COLO829 (cell line): ENCODE results near the gene C1orf210.

Experiments used
- DNase-seq: peaks from one replicate; pipeline ENCODE4 v3.0.0; 2012; ENCODE audit warnings: low spot score

C1orf210 gene

DNA sequence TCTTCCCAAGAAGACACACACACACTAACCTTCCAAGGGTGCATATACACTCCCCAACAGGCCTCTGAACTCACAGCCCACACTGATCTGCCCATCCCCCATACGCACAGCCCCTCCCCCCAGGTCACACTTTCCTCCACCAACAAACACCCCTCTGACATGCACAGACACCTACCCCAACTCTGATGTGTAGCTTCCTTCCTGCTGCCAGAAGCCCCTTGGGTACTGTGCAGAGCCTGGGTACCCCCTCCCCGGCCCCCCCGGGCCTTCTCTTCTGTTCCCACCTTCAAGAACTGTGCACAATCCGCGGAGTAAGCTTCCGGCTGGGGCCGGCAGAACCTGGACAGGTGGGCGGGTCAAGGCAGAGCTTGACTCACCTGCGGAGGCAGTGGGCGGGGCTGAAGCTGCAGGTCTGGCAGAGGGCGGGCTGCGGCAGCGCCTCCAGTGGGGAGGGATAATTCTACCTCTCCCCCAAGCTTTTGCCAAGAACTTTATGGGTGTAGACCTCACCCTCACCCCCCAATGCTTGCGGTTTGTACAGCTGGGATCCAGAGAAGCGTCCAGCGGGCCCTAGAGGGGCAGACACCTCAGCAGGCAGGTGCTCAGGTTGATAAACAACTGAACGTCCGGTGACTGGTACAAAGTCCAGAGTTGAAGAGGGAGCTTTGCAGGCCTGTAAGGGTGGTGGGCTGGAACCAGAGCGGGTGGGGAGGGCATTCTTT, at the start of gene C1orf210:
TSS of gene C1orf210 (minus strand) at position 313 of the 722 bp plus-strand sequence. CDS start 2,311 bp downstream, outside the sequence.
- DNase-seq, result no peak

DNA sequence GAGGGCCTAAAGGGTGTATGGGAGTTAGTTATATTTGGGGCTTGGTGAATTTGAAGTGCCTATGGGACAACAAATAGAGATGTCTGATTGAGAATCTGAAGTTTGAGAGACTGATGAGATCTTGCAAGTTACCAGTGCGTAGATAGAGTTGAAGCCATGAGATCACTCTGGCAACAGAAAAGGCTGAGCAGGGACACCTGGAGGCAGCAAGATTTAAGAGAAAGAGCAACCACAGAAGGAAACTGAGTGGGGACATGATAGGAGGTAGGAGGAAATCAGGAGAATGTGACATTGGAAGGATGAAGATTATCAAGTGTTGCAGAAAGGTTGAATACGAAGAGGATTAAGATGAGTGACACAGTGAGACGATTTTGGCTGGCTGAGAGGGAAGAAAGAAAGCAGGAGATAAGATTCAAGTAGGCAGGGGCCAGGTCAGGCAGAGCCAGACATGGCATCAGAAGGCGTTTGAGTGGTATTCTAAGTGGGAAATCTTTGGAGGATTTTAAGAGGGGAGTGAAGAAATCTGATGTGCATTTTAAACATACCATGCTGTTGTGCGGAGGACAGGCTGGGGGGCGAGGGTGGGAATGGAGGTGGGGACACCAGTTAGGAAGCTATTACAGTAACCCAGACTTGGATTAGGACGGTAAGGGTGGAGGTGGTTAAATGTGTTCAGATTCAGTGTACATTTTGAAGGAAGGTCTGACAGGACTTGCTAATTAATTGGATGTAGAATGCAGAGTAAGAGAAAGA, 49.2 kb upstream of the C1orf210 start:
- no peak for DNase-seq

DNA sequence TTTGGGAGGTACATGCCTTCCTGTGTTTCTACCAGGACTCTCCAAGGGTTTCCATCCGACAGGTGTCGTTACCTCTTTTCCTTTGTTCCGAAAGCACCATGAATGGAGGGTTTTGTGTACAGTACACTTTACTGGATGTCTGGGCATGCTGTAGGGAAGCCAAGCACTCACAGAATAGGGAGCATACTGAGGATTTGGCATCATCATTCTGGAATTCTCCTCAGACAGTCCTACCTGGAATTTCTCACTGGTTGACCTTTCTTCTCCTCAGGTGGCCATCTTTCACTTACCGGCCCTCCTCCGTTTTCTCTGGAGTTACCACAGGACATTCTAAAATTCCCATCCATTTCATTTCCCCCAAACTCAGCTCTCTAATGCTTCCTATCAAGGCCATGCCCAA, 46.3 kb upstream of the C1orf210 start:
- DNase-seq, result no peak

DNA sequence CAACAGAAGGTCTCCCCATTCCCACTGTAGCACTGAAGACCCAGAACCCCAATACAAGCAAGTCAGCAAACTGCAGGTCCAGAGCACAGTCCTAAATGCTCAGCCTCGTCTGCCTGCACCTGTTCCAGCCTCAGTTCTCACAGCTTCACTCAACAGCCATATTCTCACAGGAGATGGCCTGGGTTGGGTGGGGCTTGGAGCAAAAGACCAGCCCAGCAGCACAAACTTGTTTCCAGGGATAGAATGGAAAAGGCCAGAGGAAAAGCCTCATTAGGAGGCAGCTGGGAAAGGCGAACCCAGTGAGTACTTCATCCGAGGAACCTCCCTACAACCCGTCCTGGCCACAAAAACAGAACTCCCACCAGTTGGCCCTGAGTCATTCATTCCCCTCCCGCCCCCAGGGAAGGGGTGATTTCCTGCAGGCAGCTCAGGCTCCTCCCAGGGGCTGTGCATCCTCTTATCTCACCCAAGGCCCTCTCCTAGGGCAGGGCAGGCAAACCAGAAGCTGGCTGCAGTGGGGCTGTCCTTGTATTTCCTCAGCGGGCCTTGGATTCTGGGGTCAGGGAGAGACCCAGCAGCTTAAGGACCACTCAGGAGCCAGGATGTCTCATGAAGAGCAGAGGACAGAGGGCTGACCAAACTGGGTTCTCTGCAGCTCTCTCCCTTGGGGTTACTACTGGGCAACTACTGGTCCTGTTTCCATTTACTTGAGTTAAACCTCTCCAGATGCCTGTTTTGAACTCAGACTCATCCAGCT, 44.8 kb upstream of the C1orf210 start:
- DNase-seq, result peak; percentile 46

DNA sequence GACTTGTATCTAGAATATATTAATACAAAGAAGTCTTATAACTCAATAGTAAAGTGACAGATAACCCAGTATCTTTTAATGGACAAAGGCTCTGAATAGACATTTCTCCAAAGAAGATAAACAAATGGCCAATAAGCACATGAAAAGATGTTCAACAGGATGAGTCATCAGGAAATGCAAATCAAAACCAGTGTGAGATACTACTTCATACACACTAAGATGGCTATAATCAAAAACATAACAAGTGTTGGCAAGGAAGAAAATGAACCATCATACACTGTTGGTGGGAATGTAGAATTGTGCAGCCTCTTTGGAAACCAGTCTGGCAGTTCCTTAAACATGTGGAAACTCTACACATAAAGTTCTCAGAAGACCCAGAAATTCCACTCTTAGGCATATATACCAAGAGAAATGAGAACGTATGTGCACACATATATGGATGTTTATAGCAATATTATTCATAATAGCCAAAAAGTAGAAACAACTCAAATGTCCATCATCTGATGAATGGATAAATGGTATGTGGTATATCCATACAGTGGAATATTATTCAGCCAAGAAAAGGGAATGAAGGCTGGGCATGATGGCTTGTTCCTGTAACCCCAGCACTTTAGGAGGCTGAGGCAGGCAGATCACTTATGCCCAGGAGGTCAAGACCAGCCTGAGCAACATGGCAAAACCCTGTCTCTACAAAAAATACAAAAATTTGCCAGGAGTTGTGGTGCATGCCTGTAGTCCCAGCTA, 42.3 kb upstream of the C1orf210 start:
- no peak for DNase-seq

DNA sequence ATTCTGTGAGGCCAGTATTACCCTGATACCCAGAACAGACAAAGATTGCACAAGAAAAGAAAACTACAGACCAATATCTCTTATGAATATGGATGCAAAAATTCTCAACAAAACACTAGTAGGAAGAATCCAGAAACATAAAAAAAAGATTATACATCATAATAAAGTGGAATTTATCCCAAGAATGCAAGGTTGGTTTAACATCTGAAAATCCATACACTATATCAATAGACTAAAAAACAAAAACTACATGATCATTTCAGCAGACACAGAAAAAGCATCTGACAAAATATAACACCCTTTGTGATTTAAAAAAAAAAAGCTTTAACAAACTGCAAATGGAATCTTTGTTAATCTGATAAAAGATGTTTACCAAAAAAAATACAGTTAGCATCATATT, 40.0 kb upstream of the C1orf210 start:
- DNase-seq, result no peak

DNA sequence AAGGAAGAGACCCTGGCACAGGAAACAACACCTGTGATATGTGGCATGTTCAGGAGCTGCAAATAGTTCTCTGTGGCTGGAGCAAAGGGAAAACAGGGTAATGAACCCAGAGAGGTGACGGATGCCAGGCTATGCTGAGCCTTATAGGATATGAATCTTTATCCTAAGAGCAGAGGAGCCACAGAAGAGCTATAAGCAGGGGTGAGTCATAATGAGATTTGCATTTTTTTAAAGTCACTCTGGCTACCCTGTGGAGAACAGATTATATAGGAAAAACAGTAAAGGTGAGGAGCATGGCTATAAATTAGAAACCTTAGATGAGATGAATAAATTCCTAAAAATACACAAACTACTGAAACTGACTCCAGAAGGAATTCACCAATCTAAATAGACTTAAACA, 39.4 kb upstream of the C1orf210 start:
- no peak for DNase-seq

DNA sequence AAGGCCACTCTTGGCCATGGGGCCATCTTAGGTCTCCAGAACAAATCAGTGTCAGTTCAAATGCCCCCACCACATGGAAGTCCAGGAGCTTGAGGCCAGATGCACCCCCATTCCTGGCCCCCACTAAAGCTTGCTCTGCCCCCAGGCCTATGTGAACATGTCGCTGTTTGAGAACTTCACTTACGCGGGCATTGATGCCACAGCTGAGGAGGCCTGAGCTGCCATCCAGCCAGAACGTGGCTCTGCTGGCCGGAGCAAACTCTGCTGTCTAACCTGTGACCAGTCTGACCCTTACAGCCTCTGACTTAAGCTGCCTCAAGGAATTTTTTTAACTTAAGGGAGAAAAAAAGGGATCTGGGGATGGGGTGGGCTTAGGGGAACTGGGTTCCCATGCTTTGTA, 37.1 kb upstream of the C1orf210 start:
- no peak for DNase-seq

DNA sequence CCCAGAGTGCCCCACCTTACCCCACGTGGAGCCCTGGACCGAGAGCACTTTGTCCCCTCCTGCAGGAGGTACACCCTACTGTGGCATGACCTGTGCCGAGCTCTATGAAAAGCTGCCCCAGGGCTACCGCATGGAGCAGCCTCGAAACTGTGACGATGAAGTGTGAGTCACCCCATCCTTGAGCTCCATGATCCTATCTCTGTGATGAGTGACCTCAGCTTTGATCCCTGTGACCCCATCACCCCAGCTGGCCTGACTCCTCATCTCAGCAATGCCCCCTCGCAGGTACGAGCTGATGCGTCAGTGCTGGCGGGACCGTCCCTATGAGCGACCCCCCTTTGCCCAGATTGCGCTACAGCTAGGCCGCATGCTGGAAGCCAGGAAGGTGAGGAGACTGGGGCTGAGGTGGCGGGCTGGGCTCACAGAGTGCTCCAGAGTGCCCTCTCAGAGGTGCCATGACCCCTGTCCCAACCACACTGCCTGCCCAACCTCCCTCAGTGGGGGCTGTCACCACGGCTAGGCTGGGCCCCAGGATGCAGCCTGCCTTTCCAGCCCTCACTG, 36.0 kb upstream of the C1orf210 start:
- DNase-seq, result no peak

DNA sequence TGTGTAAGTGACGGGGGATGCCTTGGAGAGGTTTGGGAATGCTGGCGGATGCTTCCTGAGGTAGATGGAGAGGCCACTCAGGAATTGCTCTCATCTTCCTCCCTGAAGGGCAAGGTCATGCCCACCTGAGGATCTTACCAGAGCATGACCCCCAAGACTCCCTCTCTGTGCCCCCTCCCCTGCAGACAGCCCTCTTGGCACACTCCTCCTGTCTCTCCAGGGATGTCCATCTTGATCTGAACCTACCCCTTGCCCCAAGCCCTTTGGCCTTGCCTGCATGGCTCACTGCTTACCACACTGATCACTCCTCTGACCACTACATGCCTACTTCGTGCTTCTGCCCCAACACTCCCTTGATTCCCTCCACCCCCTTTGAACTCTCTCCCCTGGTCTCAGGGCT, 34.4 kb upstream of the C1orf210 start:
- DNase-seq, result no peak

DNA sequence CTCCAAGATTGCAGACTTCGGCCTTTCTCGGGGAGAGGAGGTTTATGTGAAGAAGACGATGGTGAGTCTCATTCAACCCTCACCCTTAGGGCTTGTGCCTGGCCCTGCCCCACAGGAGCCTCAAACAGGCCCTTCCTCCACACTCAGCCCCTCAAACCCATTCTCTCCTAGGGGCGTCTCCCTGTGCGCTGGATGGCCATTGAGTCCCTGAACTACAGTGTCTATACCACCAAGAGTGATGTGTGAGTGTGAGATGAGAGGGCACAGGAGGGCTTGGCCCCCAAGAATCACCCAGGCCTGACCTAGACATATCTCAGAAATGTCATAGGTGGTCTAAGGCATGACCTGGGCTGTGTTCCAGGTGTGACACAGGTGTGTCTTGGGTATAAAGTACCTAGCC, 33.9 kb upstream of the C1orf210 start:
- DNase-seq, result no peak

DNA sequence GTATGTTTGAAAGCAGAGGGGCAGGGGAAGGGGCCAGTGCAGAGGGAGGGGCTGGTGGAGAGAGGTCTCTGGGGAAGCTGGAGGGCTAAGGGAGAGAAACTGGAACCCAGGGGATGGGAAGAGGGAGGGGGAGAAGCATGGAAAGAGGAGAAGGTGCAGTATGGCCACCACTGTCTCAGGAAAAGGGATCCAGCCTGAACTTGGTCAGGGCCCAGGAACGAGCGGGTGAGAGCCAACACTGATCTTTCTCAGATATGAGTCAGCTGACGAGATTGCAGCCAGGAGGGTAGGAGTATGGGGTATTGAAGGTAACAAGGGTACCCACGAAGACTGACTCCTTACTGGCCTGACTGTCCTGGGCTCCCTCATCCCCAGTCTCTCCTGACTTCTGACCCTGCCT, 33.5 kb upstream of the C1orf210 start:
- DNase-seq, result no peak

DNA sequence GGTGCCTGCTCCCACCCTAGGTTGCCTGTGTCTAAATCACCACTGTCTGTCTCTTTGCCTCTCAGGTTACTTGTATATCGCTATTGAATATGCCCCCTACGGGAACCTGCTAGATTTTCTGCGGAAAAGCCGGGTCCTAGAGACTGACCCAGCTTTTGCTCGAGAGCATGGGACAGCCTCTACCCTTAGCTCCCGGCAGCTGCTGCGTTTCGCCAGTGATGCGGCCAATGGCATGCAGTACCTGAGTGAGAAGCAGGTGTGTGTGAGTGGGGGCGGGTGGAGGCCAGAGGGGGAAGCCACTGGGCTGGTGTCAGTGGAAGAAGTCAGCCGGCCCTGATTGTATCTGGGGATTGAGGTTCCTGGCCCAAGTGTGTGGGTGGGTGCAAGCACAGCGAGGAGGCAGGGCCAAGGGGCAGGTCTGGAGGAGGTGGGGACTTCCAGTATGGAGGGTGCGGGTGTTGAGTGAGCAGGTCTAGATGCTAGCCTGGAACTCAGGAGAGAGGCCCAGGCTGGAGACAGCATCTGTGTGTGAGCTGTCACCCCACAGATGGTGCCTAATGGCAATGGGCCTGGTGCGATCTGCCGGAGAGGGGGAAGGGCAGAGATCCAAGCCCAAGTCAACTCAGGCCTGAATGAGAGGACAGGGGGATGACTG, 32.6 kb upstream of the C1orf210 start:
- DNase-seq, result no peak

DNA sequence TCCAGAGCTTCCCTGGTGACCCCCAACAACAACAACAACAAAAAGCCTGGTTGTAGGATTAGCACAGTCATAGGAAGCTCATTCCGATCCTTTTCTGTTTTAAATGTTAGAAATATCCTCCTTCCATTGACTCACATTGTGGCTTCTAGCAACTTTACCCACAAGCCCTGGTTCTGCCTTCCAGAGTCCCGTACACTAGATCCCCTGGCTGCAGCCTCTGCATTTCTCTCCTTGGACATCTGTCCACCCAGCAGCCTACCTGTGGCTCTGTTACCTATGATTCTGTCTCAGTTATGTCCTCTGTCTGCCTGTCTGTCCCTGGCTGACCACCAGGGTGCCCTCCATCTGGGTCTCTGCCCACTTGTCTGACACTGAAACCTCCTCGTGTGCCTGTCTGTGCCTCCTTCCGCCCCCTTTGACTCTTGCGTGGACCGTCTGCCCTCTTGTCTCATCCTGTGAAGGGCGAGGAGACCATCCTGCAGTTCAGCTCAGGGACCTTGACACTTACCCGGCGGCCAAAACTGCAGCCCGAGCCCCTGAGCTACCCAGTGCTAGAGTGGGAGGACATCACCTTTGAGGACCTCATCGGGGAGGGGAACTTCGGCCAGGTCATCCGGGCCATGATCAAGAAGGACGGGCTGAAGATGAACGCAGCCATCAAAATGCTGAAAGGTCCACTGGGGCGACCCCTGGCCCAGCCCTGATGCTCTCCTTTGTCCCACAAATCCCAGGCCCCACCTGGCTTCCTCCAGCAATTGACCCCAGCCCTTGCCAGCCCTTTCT, 31.5 kb upstream of the C1orf210 start:
- no peak for DNase-seq

DNA sequence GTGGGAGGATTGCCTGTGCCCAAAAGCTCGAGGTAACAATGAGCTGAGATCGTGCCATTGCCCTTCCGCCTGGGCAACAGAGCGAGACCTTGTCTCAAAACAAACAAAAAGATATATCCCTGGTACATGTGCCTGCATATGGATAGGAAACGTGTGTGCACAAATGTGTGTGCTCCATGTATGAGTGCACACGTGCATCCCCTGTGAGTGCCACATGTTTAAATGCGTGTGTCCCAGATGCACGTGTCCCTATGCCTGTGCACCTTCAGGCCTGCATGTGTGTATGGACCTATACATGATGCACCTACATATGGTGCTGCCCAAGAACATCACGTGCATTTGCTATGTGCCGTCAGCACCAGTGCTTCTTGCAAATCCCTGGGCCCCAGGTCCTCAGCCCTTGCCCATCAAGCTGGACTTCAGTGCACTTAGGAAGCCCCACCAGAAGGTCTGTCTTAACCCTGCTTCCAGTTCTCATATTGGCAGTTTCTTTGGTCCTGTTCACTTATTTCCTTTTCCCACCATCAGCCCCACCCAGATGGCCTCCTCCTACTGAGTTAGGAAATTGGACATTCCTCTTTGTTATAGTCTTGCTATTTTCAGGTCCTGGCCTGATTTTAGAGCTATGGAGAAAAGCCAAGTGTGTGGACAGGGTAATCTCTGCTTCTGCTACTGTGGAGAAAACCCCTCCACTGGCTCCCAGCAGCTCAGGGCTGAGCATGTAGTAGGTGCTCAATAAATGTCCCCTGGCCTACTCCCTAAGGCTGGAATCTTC, 30.8 kb upstream of the C1orf210 start:
- DNase-seq, result no peak

DNA sequence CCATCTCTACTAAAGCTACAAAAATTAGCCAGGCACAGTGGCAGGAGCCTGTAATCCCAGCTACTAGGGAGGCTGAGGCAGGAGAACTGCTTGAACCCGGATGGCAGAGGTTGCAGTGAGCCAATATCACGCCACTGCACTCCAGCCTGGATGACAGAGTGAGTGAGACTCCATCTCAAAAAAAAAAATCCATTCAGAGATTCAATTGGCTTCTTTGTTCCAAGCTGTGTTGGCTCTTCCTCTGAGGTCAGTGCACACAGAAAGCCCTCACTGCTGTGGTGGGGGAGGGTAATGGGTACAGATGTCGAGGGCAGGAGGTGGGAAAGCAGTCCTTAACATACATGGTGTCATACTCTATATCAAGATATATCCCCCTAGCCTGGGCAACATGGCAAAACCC, 30.1 kb upstream of the C1orf210 start:
- no peak for DNase-seq

DNA sequence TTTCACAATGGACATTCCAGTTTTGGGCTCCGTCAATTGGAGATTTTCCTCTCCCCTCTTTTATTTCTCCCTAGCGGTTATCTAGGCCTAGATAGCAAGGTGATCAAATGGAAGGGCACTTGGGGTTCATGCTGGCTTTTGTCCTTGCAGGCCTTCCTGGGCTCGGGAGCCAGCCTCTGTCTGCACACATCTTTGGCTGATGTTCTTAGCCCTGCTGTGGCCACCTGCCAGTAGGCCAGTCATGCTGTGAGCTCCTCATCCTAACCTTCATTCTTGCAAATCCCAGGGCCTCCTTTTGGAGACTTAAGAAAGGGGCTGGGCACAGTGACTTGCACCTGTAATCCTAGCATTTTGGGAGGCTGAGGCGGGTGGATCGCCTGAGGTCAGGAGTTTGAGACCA, 28.9 kb upstream of the C1orf210 start:
- no peak for DNase-seq

DNA sequence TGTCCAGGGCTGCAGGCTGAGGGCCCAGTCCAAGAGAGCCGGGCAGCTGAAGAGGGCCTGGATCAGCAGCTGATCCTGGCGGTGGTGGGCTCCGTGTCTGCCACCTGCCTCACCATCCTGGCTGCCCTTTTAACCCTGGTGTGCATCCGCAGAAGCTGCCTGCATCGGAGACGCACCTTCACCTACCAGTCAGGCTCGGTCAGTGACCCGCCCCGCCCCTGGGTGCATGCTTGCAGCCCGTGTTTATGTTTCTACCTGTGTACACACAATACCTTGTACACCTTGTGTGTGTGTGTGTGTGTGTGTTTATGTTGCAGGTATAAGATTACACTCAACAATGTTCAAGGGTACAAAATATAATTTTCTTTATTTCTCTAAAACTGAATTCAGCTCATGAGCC, 28.4 kb upstream of the C1orf210 start:
- DNase-seq, result no peak

DNA sequence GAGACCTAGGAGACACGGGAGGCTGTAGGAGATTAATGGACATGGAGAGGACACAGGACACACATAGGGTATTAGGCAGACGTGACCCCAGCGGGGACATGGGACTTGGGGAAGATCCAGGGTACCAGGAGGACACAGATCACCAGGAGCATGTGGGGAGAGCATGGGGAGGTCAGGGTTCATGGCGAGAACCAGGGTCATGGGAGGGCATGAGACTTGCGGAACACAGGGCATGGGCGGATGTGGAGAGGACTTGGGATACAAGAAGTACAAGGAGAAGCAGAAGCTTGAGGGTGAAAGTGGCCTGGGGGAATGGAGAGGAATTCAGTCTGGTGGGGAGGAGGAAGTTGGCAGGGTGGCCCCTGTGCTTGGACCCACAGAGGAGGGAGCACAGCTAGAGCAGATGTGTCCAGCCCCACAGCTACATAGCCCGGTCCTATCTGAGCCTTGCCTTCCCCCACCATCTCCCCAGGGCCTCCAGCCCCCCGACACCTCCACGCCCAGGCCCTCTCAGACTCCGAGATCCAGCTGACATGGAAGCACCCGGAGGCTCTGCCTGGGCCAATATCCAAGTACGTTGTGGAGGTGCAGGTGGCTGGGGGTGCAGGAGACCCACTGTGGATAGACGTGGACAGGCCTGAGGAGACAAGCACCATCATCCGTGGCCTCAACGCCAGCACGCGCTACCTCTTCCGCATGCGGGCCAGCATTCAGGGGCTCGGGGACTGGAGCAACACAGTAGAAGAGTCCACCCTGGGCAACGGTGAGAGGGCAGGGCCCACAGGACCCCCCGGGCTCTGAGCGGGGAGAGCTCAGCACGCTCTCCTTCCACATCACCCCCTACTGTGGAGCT, 27.5 kb upstream of the C1orf210 start:
- no peak for DNase-seq
